HepG2 (cell line): ENCODE measurements around the gene VAV2. TPM values are rescaled to one million over a fixed set of nuclear protein-coding genes. Genes with fewer than 3 reads are reported as not detected.

Source experiments
- ATAC-seq: fragments of 200-7000 bp; cut with Tn5 transposase; 3 replicates; pipeline ENCODE4 v1.9.1; 2020; ENCODE audit warnings: mild to moderate bottlenecking, moderate library complexity
- BruUV-seq: library from RNA; stranded (reverse); fragments of 400-500 nt; replicated peaks from 2 replicates; lab custom pipeline; 2021; lab: Mats Ljungman, UMichigan
- CTCF ChIA-PET: fragments of 300-600 bp; formaldehyde crosslinking; extraction: SDS; loops from one replicate; lab custom pipeline; 2021; ENCODE audit warnings: low total read pairs, inconsistent platforms, low intra/inter-chr PET ratio; lab: Yijun Ruan, JAX
- POLR2A ChIA-PET: fragments of 350-600 bp; sonication (Branson Sonifier 250); formaldehyde crosslinking; loops from one replicate; lab custom pipeline; 2020; ENCODE audit warnings: antibody characterized with exemption, inconsistent platforms; lab: Yijun Ruan, JAX
- DNase-seq: peaks from one replicate; pipeline ENCODE4 v3.0.0-alpha.2; 2015; ENCODE audit warnings: low spot score
- FAIRE-seq: peaks from 3 replicates; lab custom pipeline; 2011; peaks lifted over from hg19 to GRCh38; lab: Jason Lieb, UNC
- H2AFZ ChIP-seq: one replicate; pipeline ENCODE4 v1.6.1; 2011; ENCODE audit warnings: low read length, inconsistent platforms
- H3K27ac ChIP-seq: fragments of 300-600 bp; 3 replicates; pipeline ENCODE4 v1.8.0; 2011; ENCODE audit warnings: mixed run types, mild to moderate bottlenecking, mixed read lengths, low read length, inconsistent platforms; ENCODE audit not compliant: insufficient read depth; ENCODE audit errors: extremely low read length
- H3K27me3 ChIP-seq, 2 experiments: fragments of 200-600 bp in 1 of 2; 2 replicates in 1 of 2; 3 replicates in 1 of 2; pipeline versions ENCODE4 v1.6.0 to v1.8.0; 2011; ENCODE audit warnings: low read length in 2 of 2, mild to moderate bottlenecking in 2 of 2, moderate library complexity in 2 of 2, inconsistent platforms in 1 of 2; ENCODE audit not compliant: insufficient read depth in 2 of 2, control insufficient read depth in 1 of 2
- H3K36me3 ChIP-seq, 2 experiments: fragments of 200-600 bp in 1 of 2; replicated peaks in 1 of 2; 2 replicates in 1 of 2; 3 replicates in 1 of 2; pipeline versions ENCODE4 v1.5.1 to v1.8.0; 2011; ENCODE audit warnings: low read length in 2 of 2, inconsistent platforms in 1 of 2; ENCODE audit not compliant: insufficient read depth in 2 of 2, control insufficient read depth in 1 of 2
- H3K4me1 ChIP-seq: 2 replicates; pipeline ENCODE4 v1.5.1; 2012; ENCODE audit warnings: low read length, inconsistent platforms; ENCODE audit not compliant: insufficient read depth
- H3K4me2 ChIP-seq: 2 replicates; pipeline ENCODE4 v1.6.0; 2011; ENCODE audit warnings: low read depth, low read length, inconsistent platforms
- H3K4me3 ChIP-seq, 3 experiments: fragments of 200-600 bp in 1 of 3; sonication (generic), shearing (Covaris generic) in 1 of 3; replicated peaks in 1 of 3; 2 replicates each; pipeline ENCODE4 v1.5.1; 2011 to 2016; ENCODE audit warnings: low read length in 3 of 3, inconsistent platforms in 2 of 3, low read depth in 2 of 3, mild to moderate bottlenecking in 2 of 3, control low read depth in 1 of 3, mixed read lengths in 1 of 3; ENCODE audit not compliant: insufficient read depth in 1 of 3
- H3K79me2 ChIP-seq: one replicate; pipeline ENCODE4 v1.6.1; 2011; ENCODE audit warnings: low read length, inconsistent platforms; ENCODE audit not compliant: insufficient read depth
- H3K9ac ChIP-seq: 2 replicates; pipeline ENCODE4 v1.6.0; 2011; ENCODE audit warnings: mild to moderate bottlenecking, low read depth, low read length, inconsistent platforms; ENCODE audit not compliant: insufficient read depth
- H3K9me3 ChIP-seq: 2 replicates; pipeline ENCODE4 v1.5.1; 2012; ENCODE audit warnings: mild to moderate bottlenecking, low read length
- H4K20me1 ChIP-seq: 2 replicates; pipeline ENCODE4 v1.6.0; 2011; ENCODE audit warnings: inconsistent platforms, mild to moderate bottlenecking, low read length, moderate library complexity; ENCODE audit not compliant: insufficient read depth
- KDM6A ChIP-seq: IDR thresholded peaks from 2 replicates; pipeline ENCODE4 v1.6.1; 2016; ENCODE audit warnings: low read depth
- MATR3 ChIP-seq: sonication (generic); formaldehyde crosslinking; IDR thresholded peaks from 2 replicates; pipeline ENCODE4 v1.4.0; 2020; ENCODE audit warnings: missing genetic modification reagents
- MBD4 ChIP-seq: IDR thresholded peaks from 2 replicates; pipeline ENCODE4 v1.6.1; 2012; ENCODE audit warnings: low read length, inconsistent platforms, borderline replicate concordance
- MYPOP ChIP-seq: sonication (generic); formaldehyde crosslinking; IDR thresholded peaks from 2 replicates; pipeline ENCODE4 v1.8.1; 2023; ENCODE audit warnings: mild to moderate bottlenecking, moderate library complexity, missing genetic modification reagents
- RNF219 ChIP-seq: sonication (generic); formaldehyde crosslinking; IDR thresholded peaks from 2 replicates; pipeline ENCODE4 v1.5.0; 2020; ENCODE audit warnings: mild to moderate bottlenecking, missing genetic modification reagents
- SP2 ChIP-seq: sonication (generic); formaldehyde crosslinking; IDR thresholded peaks from 2 replicates; pipeline ENCODE4 v1.5.1; 2020; ENCODE audit warnings: mild to moderate bottlenecking, missing genetic modification reagents
- ZMYM3 ChIP-seq: sonication (generic); formaldehyde crosslinking; IDR thresholded peaks from 2 replicates; pipeline ENCODE4 v1.5.1; 2020; ENCODE audit warnings: mild to moderate bottlenecking, missing genetic modification reagents
- ZNF367 ChIP-seq: sonication (generic); formaldehyde crosslinking; IDR thresholded peaks from 2 replicates; pipeline ENCODE4 v1.4.0; 2020; ENCODE audit warnings: missing genetic modification reagents, borderline replicate concordance
- ZNF605 ChIP-seq: sonication (generic); formaldehyde crosslinking; IDR thresholded peaks from 2 replicates; pipeline ENCODE4 v1.8.0; 2022; ENCODE audit warnings: mild to moderate bottlenecking, missing genetic modification reagents
- ZNF639 ChIP-seq: conservative IDR thresholded peaks from 2 replicates; pipeline ENCODE4 v1.6.1; 2018; ENCODE audit warnings: missing genetic modification reagents
- ZNF670 ChIP-seq: sonication (generic); formaldehyde crosslinking; IDR thresholded peaks from 2 replicates; pipeline ENCODE4 v1.8.0; 2022; ENCODE audit warnings: mild to moderate bottlenecking, missing genetic modification reagents, borderline replicate concordance
- ZNF691 ChIP-seq: sonication (generic); formaldehyde crosslinking; IDR thresholded peaks from 2 replicates; pipeline ENCODE4 v1.4.0; 2020; ENCODE audit warnings: missing genetic modification reagents, low read depth, mild to moderate bottlenecking, borderline replicate concordance
- ZSCAN21 ChIP-seq: sonication (generic); formaldehyde crosslinking; IDR thresholded peaks from 2 replicates; pipeline ENCODE4 v1.8.0; 2022; ENCODE audit warnings: mild to moderate bottlenecking, missing genetic modification reagents, moderate library complexity, borderline replicate concordance
- WGBS: methylation state at CpG from one replicate; pipeline ENCODE4 v1.1.6; 2017; ENCODE audit warnings: low lambda C conversion rate; 5-methylcytosine and 5-hydroxymethylcytosine counted together
- in situ Hi-C: cut with HindIII; loops from 2 replicates; pipeline ENCODE4 v1.10.0; 2017; ENCODE audit warnings: low pct_unique_long_range_greater_than_20kb; ENCODE audit not compliant: extremely low pct_ligation_motif_present
- intact Hi-C: fragments of 100-400 bp; cut with micrococcal nuclease; formaldehyde crosslinking; loops from one replicate; pipeline ENCODE4 v1.10.0; 2022; ENCODE audit not compliant: unreplicated experiment
- polyA plus RNA-seq, 8 experiments: library from polyadenylated mRNA; depleted of rRNA in 3 of 8; stranded (reverse) in 7 of 8; unstranded in 1 of 8; fragments of >200 nt; fragmentation: Illumina TruSeq in 4 of 8; extraction: Trizol in 4 of 8; gene quantifications; 2 replicates each; pipeline versions ENCODE4 v1.2.1 to v1.2.3, GENCODE V29; 2011 to 2016; ENCODE audit warnings: low read depth in 4 of 8, missing spikeins in 1 of 8, mixed read lengths in 1 of 8; ENCODE audit not compliant: insufficient read depth in 1 of 8
- total RNA-seq, 5 experiments: library from RNA; depleted of rRNA; stranded (reverse); fragments of >200 nt; fragmentation: Illumina TruSeq; extraction: Trizol; gene quantifications; 2 replicates each; pipeline ENCODE4 v1.2.3, GENCODE V29; 2016; ENCODE audit warnings: low read depth in 1 of 5

Gene VAV2
- total and polyA plus RNA-seq, 2 of the 13 experiments (the other 11 are each of a cell fraction or from before 2014, with no cell fraction given): 22.5 to 22.9 TPM

GRCh38 chr9:133913571-133914369 is 78.4 kb downstream of the VAV2 start (continued):
- TF ChIP-seq MYPOP (CRISPR knock-in tag) (no peak), ZSCAN21 (CRISPR knock-in tag) (no peak), ZNF670 (no peak), ZNF691 (CRISPR knock-in tag) (no peak)

- ChIA-PET CTCF (no interaction called here), POLR2A (interaction anchor here (1.3 kb wide), 1 partner anchor 19 kb away, joined by 6 read pairs; no protein-coding TSS in a partner anchor)
- intact Hi-C loops: no loop called here
- Histone ChIP-seq H3K27me3 (no peaks in the 10 kb centered on the region), H4K20me1 (0 out of 2 replicates have a peak, but pooled peaks cover 2% of the 10 kb centered on the region), H3K4me3 (no peak overlapping the region)
- no TSS peak for BruUV-seq
- WGBS: 92% methylated on average over 18 of the region's 26 CpGs
- ATAC-seq: no peak
- no peak for DNase-seq
- TF ChIP-seq ZNF605 (CRISPR knock-in tag) (no peak), RNF219 (CRISPR knock-in tag) (no peak), SP2 (CRISPR knock-in tag) (no peak), ZMYM3 (CRISPR knock-in tag) (no peak), ZNF367 (CRISPR knock-in tag) (no peak), ZNF639 (CRISPR knock-in tag) (no peak), MBD4 (no peak), MATR3 (CRISPR knock-in tag) (no peak), KDM6A (CRISPR knock-in tag) (no peak)
- TF ChIP-seq, all 625 proteins: peak for 0
- Histone ChIP-seq H3K79me2 (peaks cover 82% of the 10 kb centered on the region), H3K9ac (no peak overlapping the region), H3K27ac (no peak overlapping the region), H3K9me3 (no peaks in the 10 kb centered on the region), H2AFZ (no peak overlapping the region), H3K4me2 (no peak overlapping the region), H3K4me1 (peaks cover 45% of the 10 kb centered on the region), H3K36me3 (peaks cover 5 to 9% of the 10 kb centered on the region in 2 experiments; a peak in 2 of 5 replicates)
- in situ Hi-C loops: no loop called here
- no peak for FAIRE-seq
Measured at GRCh38 chr9:133910855-133911514, 81.1 kb downstream of the VAV2 start.
